Mucosa of rectum (tissue), 2 donors: ENCODE data around the gene TSFM.
"Not testable (repeated sequence)": the region's sequence is repeated elsewhere in the genome, so short reads cannot be mapped to it uniquely, and the experiment has no call there.

Source experiments
- H3K27ac ChIP-seq, 2 donors: one replicate each; pipeline ENCODE4 v1.7.0; 2013; ENCODE audit warnings: inconsistent platforms in 2 of 2, low read depth in 2 of 2, low read length in 2 of 2
- H3K27me3 ChIP-seq, 2 donors: one replicate each; pipeline ENCODE4 v1.7.0; 2013; ENCODE audit warnings: low read length in 2 of 2; ENCODE audit not compliant: control insufficient read depth in 2 of 2, insufficient read depth in 2 of 2
- H3K36me3 ChIP-seq, 2 donors: one replicate each; pipeline ENCODE4 v1.7.0; 2013; ENCODE audit warnings: low read length in 2 of 2; ENCODE audit not compliant: control insufficient read depth in 2 of 2, insufficient read depth in 2 of 2
- H3K4me1 ChIP-seq, 2 donors: one replicate each; pipeline ENCODE4 v1.7.0; 2013; ENCODE audit warnings: low read length in 2 of 2, mild to moderate bottlenecking in 1 of 2; ENCODE audit not compliant: control insufficient read depth in 2 of 2, insufficient read depth in 2 of 2
- H3K4me3 ChIP-seq, 2 donors: one replicate each; pipeline ENCODE4 v1.7.0; 2013; ENCODE audit warnings: low read length in 2 of 2
- H3K9ac ChIP-seq, 2 donors: one replicate each; pipeline ENCODE4 v1.7.0; 2013; ENCODE audit warnings: low read length in 2 of 2, low read depth in 1 of 2, mild to moderate bottlenecking in 1 of 2
- H3K9me3 ChIP-seq, 2 donors: one replicate each; pipeline ENCODE4 v1.7.0; 2013; ENCODE audit warnings: low read length in 2 of 2; ENCODE audit not compliant: control insufficient read depth in 2 of 2
- donor health status: healthy.
- donor health status: Normal muscosa, but diverticular disease.

Gene TSFM

GRCh38 chr12:57771236-57771872 lies 11.2 kb upstream of the TSFM start:
- H3K4me3 ChIP-seq: peak overlapping the region; percentile 96 to 99
- peak overlapping the region; percentile 94 to 98 for H3K27ac ChIP-seq
- H3K9me3 ChIP-seq: no peaks in the 10 kb centered on the region
- H3K4me1 ChIP-seq: peaks cover 21% of the 10 kb centered on the region in 2 donors
- peaks cover 9 to 10% of the 10 kb centered on the region in 2 donors for H3K27me3 ChIP-seq
- H3K9ac ChIP-seq: peak overlapping the region; percentile 71 to 88
- H3K36me3 ChIP-seq: peaks cover 4 to 7% of the 10 kb centered on the region in 2 donors

GRCh38 chr12:57771873-57772428 lies 10.6 kb upstream of the TSFM start, which contains the start of gene METTL1:
METTL1 (minus strand) TSS chr12:57772105; CDS start chr12:57772083, 22 bp downstream.
- Histone ChIP-seq H3K9ac (peak within 1 kb of the TSS; percentile 88 to 94), H3K4me1 (peaks cover 15% of the 10 kb centered on the region in 2 donors), H3K27me3 (peaks cover 4% of the 10 kb centered on the region in 2 donors), H3K27ac (peak within 1 kb of the TSS; percentile 94 to 98), H3K9me3 (no peaks in the 10 kb centered on the region), H3K4me3 (peak within 1 kb of the TSS; percentile 96 to 99), H3K36me3 (peaks cover 4 to 7% of the 10 kb centered on the region in 2 donors)

- peaks cover 13 to 14% of the 10 kb centered on the region in 2 donors for H3K4me1 ChIP-seq
- no peaks in the 10 kb centered on the region for H3K27me3 ChIP-seq
- peaks cover 4 to 7% of the 10 kb centered on the region in 2 donors for H3K36me3 ChIP-seq
- no peaks in the 10 kb centered on the region for H3K9me3 ChIP-seq
- H3K4me3 ChIP-seq: peak within 1 kb of the TSS; percentile 96 to 99
- H3K27ac ChIP-seq: peak within 1 kb of the TSS; percentile 94 to 98
- peak within 1 kb of the TSS; percentile 88 to 94 for H3K9ac ChIP-seq
These were observed 9.9 kb upstream of the TSFM start, which contains the start of gene EEF1AKMT3 for GRCh38 chr12:57772429-57773322. EEF1AKMT3 (plus strand) TSS chr12:57772614; CDS start chr12:57772725, 111 bp downstream.

- peaks cover 13 to 14% of the 10 kb centered on the region in 2 donors for H3K4me1 ChIP-seq
- H3K9ac ChIP-seq, H3K27me3 ChIP-seq, H3K9me3 ChIP-seq, H3K36me3 ChIP-seq, H3K27ac ChIP-seq, H3K4me3 ChIP-seq: not testable (repeated sequence)
These were observed 8.0 kb upstream of the TSFM start for GRCh38 chr12:57774634-57775033.

GRCh38 chr12:57775044-57775443 lies 7.5 kb upstream of the TSFM start:
- peaks cover 0 to 2% of the 10 kb centered on the region in 2 donors for H3K36me3 ChIP-seq
- peaks cover 13 to 14% of the 10 kb centered on the region in 2 donors for H3K4me1 ChIP-seq

GRCh38 chr12:57775563-57776246 lies 6.9 kb upstream of the TSFM start:
- Histone ChIP-seq H3K36me3 (peaks cover 0 to 7% of the 10 kb centered on the region in 2 donors), H3K9ac (no peak overlapping the region), H3K27ac (no peak overlapping the region), H3K27me3 (no peaks in the 10 kb centered on the region), H3K4me3 (no peak overlapping the region), H3K4me1 (peaks cover 13 to 14% of the 10 kb centered on the region in 2 donors), H3K9me3 (no peaks in the 10 kb centered on the region)

More at GRCh38 chr12:57775044-57775443, 7.5 kb upstream of the TSFM start:
- H3K4me3 ChIP-seq: no peak overlapping the region
- H3K27me3 ChIP-seq: no peaks in the 10 kb centered on the region
- H3K9ac ChIP-seq: no peak overlapping the region
- no peak overlapping the region for H3K27ac ChIP-seq
- no peaks in the 10 kb centered on the region for H3K9me3 ChIP-seq

GRCh38 chr12:57776247-57776587 lies 6.4 kb upstream of the TSFM start:
- Histone ChIP-seq H3K4me3 (no peak overlapping the region), H3K9me3 (no peaks in the 10 kb centered on the region), H3K27me3 (no peaks in the 10 kb centered on the region), H3K9ac (no peak overlapping the region), H3K4me1 (peaks cover 12 to 14% of the 10 kb centered on the region in 2 donors), H3K27ac (no peak overlapping the region), H3K36me3 (peaks cover 0 to 7% of the 10 kb centered on the region in 2 donors)

GRCh38 chr12:57777367-57777766 lies 5.2 kb upstream of the TSFM start:
- Histone ChIP-seq H3K4me1 (peaks cover 4 to 9% of the 10 kb centered on the region in 2 donors), H3K27ac (no peak overlapping the region), H3K9me3 (no peaks in the 10 kb centered on the region), H3K27me3 (no peaks in the 10 kb centered on the region), H3K9ac (no peak overlapping the region), H3K4me3 (no peak overlapping the region), H3K36me3 (peaks cover 0 to 7% of the 10 kb centered on the region in 2 donors)

GRCh38 chr12:57777911-57778310 lies 4.7 kb upstream of the TSFM start:
- no peaks in the 10 kb centered on the region for H3K27me3 ChIP-seq
- no peak overlapping the region for H3K27ac ChIP-seq
- peaks cover 1 to 7% of the 10 kb centered on the region in 2 donors for H3K4me1 ChIP-seq
- H3K9me3 ChIP-seq: no peaks in the 10 kb centered on the region
- no peak overlapping the region for H3K4me3 ChIP-seq
- no peak overlapping the region for H3K9ac ChIP-seq
- peaks cover 0 to 7% of the 10 kb centered on the region in 2 donors for H3K36me3 ChIP-seq
